SK-N-SH (cell line): ENCODE results near the gene THAP6. TPM values are rescaled to one million over a fixed set of nuclear protein-coding genes. Genes with fewer than 3 reads are reported as not detected.
"Not testable (repeated sequence)": the region's sequence is repeated elsewhere in the genome, so short reads cannot be mapped to it uniquely, and the experiment has no call there.

Experiments used
- CTCF ChIA-PET: fragments of 300-600, 350-600 bp; formaldehyde crosslinking; extraction: SDS; loops from one replicate; lab custom pipeline; 2021; lab: Yijun Ruan, JAX
- POLR2A ChIA-PET: fragments of 350-600 bp; sonication (Branson Sonifier 250); formaldehyde crosslinking; extraction: SDS; loops from one replicate; lab custom pipeline; 2020; ENCODE audit warnings: antibody characterized with exemption, inconsistent platforms; lab: Yijun Ruan, JAX
- DNase-seq: peaks from one replicate; pipeline ENCODE4 v3.0.0; 2012
- H2AFZ ChIP-seq: fragments of 200-600 bp; sonication (generic); 2 replicates; pipeline ENCODE4 v1.8.1; 2016; ENCODE audit warnings: antibody characterized with exemption, mild to moderate bottlenecking, low read depth
- H3F3A ChIP-seq: fragments of 200-600 bp; sonication (generic); replicated peaks from 2 replicates; pipeline ENCODE3; 2016; ENCODE audit warnings: antibody characterized with exemption, mild to moderate bottlenecking; ENCODE audit not compliant: insufficient read depth
- H3K27ac ChIP-seq, 2 experiments: fragments of 200-500 bp in 1 of 2; fragments of 200-600 bp in 1 of 2; sonication (Bioruptor generic) in 1 of 2; sonication (generic), shearing (Covaris generic) in 1 of 2; 2 replicates each; pipeline versions ENCODE4 v1.5.1 to v1.6.1; 2014 to 2016; ENCODE audit warnings: low read depth in 2 of 2, inconsistent platforms in 1 of 2, low read length in 1 of 2, mild to moderate bottlenecking in 1 of 2, mixed read lengths in 1 of 2
- H3K27me3 ChIP-seq: fragments of 200-600 bp; sonication (generic), shearing (Covaris generic); 2 replicates; pipeline ENCODE4 v1.6.1; 2016; ENCODE audit warnings: mixed run types; ENCODE audit not compliant: insufficient read depth
- H3K36me3 ChIP-seq, 2 experiments: fragments of 200-500 bp in 1 of 2; fragments of 200-600 bp in 1 of 2; sonication (Bioruptor generic) in 1 of 2; sonication (generic) in 1 of 2; replicated peaks in 1 of 2; 2 replicates each; pipeline versions ENCODE3 to v1.5.1; 2014 to 2016; ENCODE audit warnings: low read length in 1 of 2, mild to moderate bottlenecking in 1 of 2; ENCODE audit not compliant: insufficient read depth in 2 of 2, control insufficient read depth in 1 of 2
- H3K4me1 ChIP-seq, 2 experiments: fragments of 200-500 bp in 1 of 2; fragments of 200-600 bp in 1 of 2; sonication (Bioruptor generic) in 1 of 2; sonication (generic), shearing (Covaris generic) in 1 of 2; 2 replicates each; pipeline versions ENCODE4 v1.5.1 to v1.6.1; 2014 to 2016; ENCODE audit warnings: low read depth in 1 of 2, low read length in 1 of 2, mixed run types in 1 of 2; ENCODE audit not compliant: insufficient read depth in 2 of 2, control insufficient read depth in 1 of 2
- H3K4me2 ChIP-seq: fragments of 200-600 bp; sonication (generic), shearing (Covaris generic); 2 replicates; pipeline ENCODE4 v1.6.1; 2017; ENCODE audit warnings: mixed run types
- H3K4me3 ChIP-seq, 2 experiments: fragments of 200-500 bp in 1 of 2; fragments of 200-600 bp in 1 of 2; sonication (Bioruptor generic) in 1 of 2; sonication (generic), shearing (Covaris generic) in 1 of 2; 2 replicates each; pipeline versions ENCODE4 v1.5.1 to v1.8.1; 2014 to 2016; ENCODE audit warnings: low read depth in 2 of 2, inconsistent platforms in 1 of 2, low read length in 1 of 2, mild to moderate bottlenecking in 1 of 2, mixed read lengths in 1 of 2, moderate library complexity in 1 of 2
- H3K79me2 ChIP-seq: fragments of 200-600 bp; sonication (generic); 2 replicates; pipeline ENCODE4 v1.8.1; 2017; ENCODE audit warnings: mild to moderate bottlenecking; ENCODE audit not compliant: insufficient read depth
- H3K9ac ChIP-seq: fragments of 200-600 bp; sonication (generic); 2 replicates; pipeline ENCODE4 v1.6.1; 2017; ENCODE audit warnings: mixed run types
- H3K9me2 ChIP-seq: fragments of 200-600 bp; sonication (generic); 2 replicates; pipeline ENCODE4 v1.6.1; 2017; ENCODE audit warnings: mixed run types
- H3K9me3 ChIP-seq: fragments of 200-600 bp; sonication (generic); 2 replicates; pipeline ENCODE4 v1.6.1; 2017; ENCODE audit warnings: mixed run types, mild to moderate bottlenecking, moderate library complexity
- H4K20me1 ChIP-seq: fragments of 200-600 bp; sonication (generic); 2 replicates; pipeline ENCODE4 v1.6.1; 2017; ENCODE audit warnings: mild to moderate bottlenecking, mixed run types; ENCODE audit not compliant: insufficient read depth
- ELF1 ChIP-seq: IDR thresholded peaks from 2 replicates; pipeline ENCODE4 v1.4.0; 2012
- FOXJ3 ChIP-seq: sonication (generic); formaldehyde crosslinking; IDR thresholded peaks from 2 replicates; pipeline ENCODE4 v1.5.1; 2020; ENCODE audit warnings: mild to moderate bottlenecking, missing genetic modification reagents
- FOXM1 ChIP-seq: IDR thresholded peaks from 2 replicates; pipeline ENCODE4 v1.4.0; 2012; ENCODE audit warnings: low read depth, mild to moderate bottlenecking
- JUND ChIP-seq: IDR thresholded peaks from 2 replicates; pipeline ENCODE4 v1.4.0; 2012
- NRF1 ChIP-seq: IDR thresholded peaks from 2 replicates; pipeline ENCODE4 v1.6.1; 2012; ENCODE audit warnings: low read depth, mild to moderate bottlenecking, low read length
- RAD21 ChIP-seq: IDR thresholded peaks from 2 replicates; pipeline ENCODE4 v1.6.1; 2012; ENCODE audit warnings: mild to moderate bottlenecking, low read length
- RFX5 ChIP-seq: IDR thresholded peaks from 2 replicates; pipeline ENCODE4 v1.6.1; 2012; ENCODE audit warnings: mild to moderate bottlenecking, improper control_type of control experiment, low read length
- RXRA ChIP-seq: IDR thresholded peaks from 2 replicates; pipeline ENCODE4 v1.4.0; 2012; ENCODE audit warnings: low read depth, mild to moderate bottlenecking, borderline replicate concordance
- TAF1 ChIP-seq: IDR thresholded peaks from 2 replicates; pipeline ENCODE4 v1.6.1; 2012; ENCODE audit warnings: low read depth, mild to moderate bottlenecking, low read length, moderate library complexity, borderline replicate concordance
- TCF12 ChIP-seq: IDR thresholded peaks from 2 replicates; pipeline ENCODE4 v1.4.0; 2012
- WGBS: methylation state at CpG from one replicate; pipeline ENCODE4 v1.1.6; 2017; ENCODE audit warnings: low lambda C conversion rate; 5-methylcytosine and 5-hydroxymethylcytosine counted together
- polyA plus RNA-seq, 3 experiments: library from polyadenylated mRNA; depleted of rRNA; stranded (reverse); fragments of >200 nt; gene quantifications; 2 replicates each; pipeline ENCODE4 v1.2.3, GENCODE V29; 2012
- TF ChIP-seq, protein P1 (sequence below): IDR thresholded peaks from 2 replicates; pipeline ENCODE4 v1.4.0; 2012; ENCODE audit warnings: low read depth, borderline replicate concordance
- TF ChIP-seq, protein P2 (sequence below): IDR thresholded peaks from 2 replicates; pipeline ENCODE4 v1.4.0; 2012; ENCODE audit warnings: low read depth
- TF ChIP-seq, protein P3 (sequence below): IDR thresholded peaks from 2 replicates; pipeline ENCODE4 v1.6.1; 2012; ENCODE audit warnings: mild to moderate bottlenecking, low read depth, low read length, moderate library complexity

Gene THAP6
- polyA plus RNA-seq, 1 of the 3 experiments (the other 2 are of a cell fraction) = 6.9 TPM

DNA sequence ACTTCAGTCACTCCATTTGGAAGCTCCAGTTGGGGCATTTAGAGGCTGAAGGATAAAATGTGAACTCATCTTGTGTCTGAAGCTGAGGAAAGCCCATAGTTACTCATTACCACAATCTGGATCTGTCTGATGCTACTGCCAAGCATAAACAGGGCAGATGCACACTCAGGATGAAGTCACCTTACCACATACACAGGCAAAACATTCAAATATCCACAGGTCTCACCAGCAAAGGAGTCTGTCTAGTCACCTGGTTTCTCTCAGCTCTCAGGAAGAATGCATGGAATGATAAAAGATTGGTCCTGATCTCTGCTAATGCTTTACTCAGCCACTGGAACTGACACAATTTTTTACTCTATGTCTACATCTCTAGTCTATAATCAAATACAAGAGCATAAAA lies 28.6 kb downstream of the THAP6 start (continued):
- TF ChIP-seq, protein P1, sequence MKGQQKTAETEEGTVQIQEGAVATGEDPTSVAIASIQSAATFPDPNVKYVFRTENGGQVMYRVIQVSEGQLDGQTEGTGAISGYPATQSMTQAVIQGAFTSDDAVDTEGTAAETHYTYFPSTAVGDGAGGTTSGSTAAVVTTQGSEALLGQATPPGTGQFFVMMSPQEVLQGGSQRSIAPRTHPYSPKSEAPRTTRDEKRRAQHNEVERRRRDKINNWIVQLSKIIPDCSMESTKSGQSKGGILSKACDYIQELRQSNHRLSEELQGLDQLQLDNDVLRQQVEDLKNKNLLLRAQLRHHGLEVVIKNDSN = no peak
- peak; percentile 97 for TF ChIP-seq TCF12
- no peak for TF ChIP-seq RFX5
- no peak for TF ChIP-seq ELF1
- 0 out of 2 replicates have a peak, but pooled peaks have one; percentile 66 for TF ChIP-seq FOXM1

DNA sequence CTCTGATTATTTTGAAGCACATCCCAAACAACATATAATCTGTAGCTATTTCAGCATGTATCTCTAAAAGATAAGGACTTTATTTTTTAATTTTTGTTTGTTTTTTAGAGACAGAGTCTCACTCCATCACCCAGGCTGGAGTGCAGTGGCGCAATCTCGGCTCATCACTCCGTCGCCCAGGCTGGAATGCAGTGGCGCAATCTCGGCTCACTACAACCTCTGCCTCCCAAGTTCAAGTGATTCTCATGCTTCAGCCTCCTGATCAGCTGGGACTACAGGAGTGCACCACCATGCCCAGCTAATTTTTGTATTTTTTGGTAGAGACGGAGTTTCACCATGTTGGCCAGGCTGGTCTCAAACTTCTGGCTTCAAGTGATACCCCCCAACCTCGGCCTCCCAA lies 29.9 kb downstream of the THAP6 start:
- H3K27ac ChIP-seq, H3K9me3 ChIP-seq, H3K27me3 ChIP-seq, CTCF ChIA-PET, H4K20me1 ChIP-seq, DNase-seq, H3K79me2 ChIP-seq, H3K9ac ChIP-seq, H3K4me1 ChIP-seq, H2AFZ ChIP-seq, H3K9me2 ChIP-seq, H3K4me2 ChIP-seq, H3K36me3 ChIP-seq, H3K4me3 ChIP-seq: not testable (repeated sequence)
- POLR2A ChIA-PET = interaction anchor here (0.8 to 1.7 kb wide), 2 partner anchors 30 to 179 kb away, joined by 3 to 5 read pairs; no protein-coding TSS in a partner anchor
- peaks cover 20% of the 10 kb centered on the region for H3F3A ChIP-seq
- 93% methylated on average over 8 of the region's 8 CpGs for WGBS

DNA sequence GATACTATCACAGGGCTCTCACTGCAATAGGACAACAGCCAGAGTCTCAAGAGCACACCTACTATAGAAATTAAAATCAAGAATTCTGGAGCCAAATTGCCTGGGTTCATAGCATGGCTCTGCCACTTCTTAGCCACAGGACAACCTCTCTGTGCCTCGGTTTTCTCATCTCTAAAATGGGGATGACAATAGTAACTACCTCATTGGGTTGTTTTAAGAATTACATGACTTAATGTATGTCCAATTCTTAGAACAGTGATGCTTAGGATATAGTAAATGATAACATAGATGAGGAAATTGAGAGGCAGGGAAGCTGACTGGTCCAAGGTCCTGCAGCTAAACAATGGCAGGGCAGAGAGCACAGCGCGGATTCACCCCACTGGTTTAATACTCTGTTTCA lies 30.6 kb downstream of the THAP6 start:
- DNase-seq = no peak
- H2AFZ ChIP-seq = no peak overlapping the region
- POLR2A ChIA-PET = interaction anchor here (1.7 kb wide), 1 partner anchor 30 kb away, joined by 5 read pairs; no protein-coding TSS in a partner anchor
- H3F3A ChIP-seq = peaks cover 20% of the 10 kb centered on the region
- H3K4me2 ChIP-seq = no peak overlapping the region
- no peaks in the 10 kb centered on the region for H3K79me2 ChIP-seq
- H3K4me1 ChIP-seq = peaks cover 0 to 7% of the 10 kb centered on the region in 2 experiments; a peak in 1 of 4 replicates
- no peaks in the 10 kb centered on the region for H3K9me3 ChIP-seq
- TF ChIP-seq, protein P2, sequence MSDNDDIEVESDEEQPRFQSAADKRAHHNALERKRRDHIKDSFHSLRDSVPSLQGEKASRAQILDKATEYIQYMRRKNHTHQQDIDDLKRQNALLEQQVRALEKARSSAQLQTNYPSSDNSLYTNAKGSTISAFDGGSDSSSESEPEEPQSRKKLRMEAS = no peak
- no peak for TF ChIP-seq JUND
- no peak for TF ChIP-seq RXRA
- TF ChIP-seq NRF1 = no peak
- TF ChIP-seq, protein P3, sequence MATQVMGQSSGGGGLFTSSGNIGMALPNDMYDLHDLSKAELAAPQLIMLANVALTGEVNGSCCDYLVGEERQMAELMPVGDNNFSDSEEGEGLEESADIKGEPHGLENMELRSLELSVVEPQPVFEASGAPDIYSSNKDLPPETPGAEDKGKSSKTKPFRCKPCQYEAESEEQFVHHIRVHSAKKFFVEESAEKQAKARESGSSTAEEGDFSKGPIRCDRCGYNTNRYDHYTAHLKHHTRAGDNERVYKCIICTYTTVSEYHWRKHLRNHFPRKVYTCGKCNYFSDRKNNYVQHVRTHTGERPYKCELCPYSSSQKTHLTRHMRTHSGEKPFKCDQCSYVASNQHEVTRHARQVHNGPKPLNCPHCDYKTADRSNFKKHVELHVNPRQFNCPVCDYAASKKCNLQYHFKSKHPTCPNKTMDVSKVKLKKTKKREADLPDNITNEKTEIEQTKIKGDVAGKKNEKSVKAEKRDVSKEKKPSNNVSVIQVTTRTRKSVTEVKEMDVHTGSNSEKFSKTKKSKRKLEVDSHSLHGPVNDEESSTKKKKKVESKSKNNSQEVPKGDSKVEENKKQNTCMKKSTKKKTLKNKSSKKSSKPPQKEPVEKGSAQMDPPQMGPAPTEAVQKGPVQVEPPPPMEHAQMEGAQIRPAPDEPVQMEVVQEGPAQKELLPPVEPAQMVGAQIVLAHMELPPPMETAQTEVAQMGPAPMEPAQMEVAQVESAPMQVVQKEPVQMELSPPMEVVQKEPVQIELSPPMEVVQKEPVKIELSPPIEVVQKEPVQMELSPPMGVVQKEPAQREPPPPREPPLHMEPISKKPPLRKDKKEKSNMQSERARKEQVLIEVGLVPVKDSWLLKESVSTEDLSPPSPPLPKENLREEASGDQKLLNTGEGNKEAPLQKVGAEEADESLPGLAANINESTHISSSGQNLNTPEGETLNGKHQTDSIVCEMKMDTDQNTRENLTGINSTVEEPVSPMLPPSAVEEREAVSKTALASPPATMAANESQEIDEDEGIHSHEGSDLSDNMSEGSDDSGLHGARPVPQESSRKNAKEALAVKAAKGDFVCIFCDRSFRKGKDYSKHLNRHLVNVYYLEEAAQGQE = no peak
- no peak for TF ChIP-seq TAF1
- TF ChIP-seq RAD21 = no peak
- TF ChIP-seq FOXJ3 (CRISPR knock-in tag) = no peak
- TF ChIP-seq, all 33 proteins: peak for 0
- no peaks in the 10 kb centered on the region for H3K36me3 ChIP-seq
- no peaks in the 10 kb centered on the region for H3K9me2 ChIP-seq
- no peaks in the 10 kb centered on the region for H3K27me3 ChIP-seq
- H4K20me1 ChIP-seq = no peaks in the 10 kb centered on the region
- H3K9ac ChIP-seq = no peak overlapping the region
- 76% methylated on average over 3 of the region's 3 CpGs for WGBS
- CTCF ChIA-PET = no interaction called here
- no peak overlapping the region for H3K4me3 ChIP-seq
- H3K27ac ChIP-seq = no peak overlapping the region
